ENCODE measurements around the gene HOXB8.

Gene HOXB8

GRCh38 chr17:48612854-48613691 is 2.0 kb downstream of the HOXB8 start:
- no peak for TF ChIP-seq TAF1 (IDR thresholded peaks at IDR 0.05; ENCODE audit: borderline replicate concordance, insufficient read depth, low read length)
- TF ChIP-seq REST (IDR thresholded peaks at IDR 0.05; ENCODE audit: insufficient read depth in 1 of 2, low read depth in 2 of 2, low read length in 2 of 2) = no peak
- TF ChIP-seq FOXP2 (optimal IDR thresholded peaks at IDR 0.05; ENCODE audit: borderline replicate concordance, extremely low read depth, extremely low read length, insufficient read depth) = no peak
- TF ChIP-seq SIN3A (IDR thresholded peaks at IDR 0.05; ENCODE audit: borderline replicate concordance, insufficient read depth, low read length) = no peak
- TF ChIP-seq POLR2AphosphoS5 (IDR thresholded peaks at IDR 0.05; ENCODE audit: low read depth, low read length) = no peak

GRCh38 chr17:48612456-48612853 is 2.6 kb downstream of the HOXB8 start:
- no peak for TF ChIP-seq REST (IDR thresholded peaks at IDR 0.05; ENCODE audit: insufficient read depth in 1 of 2, low read depth in 2 of 2, low read length in 2 of 2)
- no peak for TF ChIP-seq SIN3A (IDR thresholded peaks at IDR 0.05; ENCODE audit: borderline replicate concordance, insufficient read depth, low read length)
- no peak for TF ChIP-seq FOXP2 (optimal IDR thresholded peaks at IDR 0.05; ENCODE audit: borderline replicate concordance, extremely low read depth, extremely low read length, insufficient read depth)
- no peak for TF ChIP-seq TAF1 (IDR thresholded peaks at IDR 0.05; ENCODE audit: borderline replicate concordance, insufficient read depth, low read length)
- no peak for TF ChIP-seq POLR2AphosphoS5 (IDR thresholded peaks at IDR 0.05; ENCODE audit: low read depth, low read length)

- no peak for TF ChIP-seq FOXP2 (optimal IDR thresholded peaks at IDR 0.05; ENCODE audit: borderline replicate concordance, extremely low read depth, extremely low read length, insufficient read depth)
- TF ChIP-seq REST (IDR thresholded peaks at IDR 0.05; ENCODE audit: insufficient read depth in 1 of 2, low read depth in 2 of 2, low read length in 2 of 2) = no peak
- TF ChIP-seq SIN3A (IDR thresholded peaks at IDR 0.05; ENCODE audit: borderline replicate concordance, insufficient read depth, low read length) = no peak
- TF ChIP-seq POLR2AphosphoS5 (IDR thresholded peaks at IDR 0.05; ENCODE audit: low read depth, low read length) = no peak
- TF ChIP-seq TAF1 (IDR thresholded peaks at IDR 0.05; ENCODE audit: borderline replicate concordance, insufficient read depth, low read length) = no peak
Observed at GRCh38 chr17:48611681-48612455, 3.2 kb downstream of the HOXB8 start.

GRCh38 chr17:48611213-48611612 is 3.9 kb downstream of the HOXB8 start:
- TF ChIP-seq POLR2AphosphoS5 (IDR thresholded peaks at IDR 0.05; ENCODE audit: low read depth, low read length) (no peak), SIN3A (IDR thresholded peaks at IDR 0.05; ENCODE audit: borderline replicate concordance, insufficient read depth, low read length) (no peak), TAF1 (IDR thresholded peaks at IDR 0.05; ENCODE audit: borderline replicate concordance, insufficient read depth, low read length) (no peak), REST (IDR thresholded peaks at IDR 0.05; ENCODE audit: insufficient read depth in 1 of 2, low read depth in 2 of 2, low read length in 2 of 2) (no peak), FOXP2 (optimal IDR thresholded peaks at IDR 0.05; ENCODE audit: borderline replicate concordance, extremely low read depth, extremely low read length, insufficient read depth) (no peak)
